ENCODE results near the gene ATRNL1. TPM values are rescaled to one million over a fixed set of nuclear protein-coding genes. Genes with fewer than 3 reads are reported as not detected.

Gene ATRNL1
- total RNA-seq, 2 donors from 2014 or later = 0.37 to 2.9 TPM

DNA sequence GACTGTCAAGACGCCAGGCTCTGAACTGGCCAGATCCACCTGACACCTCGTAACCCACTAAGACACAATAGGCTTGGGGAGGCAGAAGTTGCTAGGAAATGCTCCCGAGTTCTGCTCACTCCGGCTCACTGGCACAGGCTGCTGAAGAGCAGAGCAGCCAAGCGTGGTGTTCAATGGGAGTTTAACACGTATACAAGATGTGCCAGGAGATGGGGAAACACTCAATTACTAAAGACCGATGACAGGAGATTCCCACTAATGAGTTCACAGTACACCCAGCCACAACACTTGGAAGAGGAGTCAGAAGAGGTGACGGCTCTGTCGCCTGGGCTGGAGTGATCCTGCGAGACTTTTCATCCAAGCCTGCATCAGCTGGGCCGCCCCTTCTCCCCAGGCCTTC lies 876.4 kb downstream of the ATRNL1 start:
- H3K9ac ChIP-seq (ENCODE audit: low read depth in 2 of 2, low read length in 2 of 2) = no peak overlapping the region
- H3K4me3 ChIP-seq = no peak overlapping the region
- no peak overlapping the region for H3K27ac ChIP-seq
- H3K36me3 ChIP-seq = no peaks in the 10 kb centered on the region
- H3K27me3 ChIP-seq = no peaks in the 10 kb centered on the region
- intact Hi-C loops (cut with DNase I) = no loop called here
- no peaks in the 10 kb centered on the region for H3K9me3 ChIP-seq
- H3K4me1 ChIP-seq = no peaks in the 10 kb centered on the region
- TF ChIP-seq, protein P1, sequence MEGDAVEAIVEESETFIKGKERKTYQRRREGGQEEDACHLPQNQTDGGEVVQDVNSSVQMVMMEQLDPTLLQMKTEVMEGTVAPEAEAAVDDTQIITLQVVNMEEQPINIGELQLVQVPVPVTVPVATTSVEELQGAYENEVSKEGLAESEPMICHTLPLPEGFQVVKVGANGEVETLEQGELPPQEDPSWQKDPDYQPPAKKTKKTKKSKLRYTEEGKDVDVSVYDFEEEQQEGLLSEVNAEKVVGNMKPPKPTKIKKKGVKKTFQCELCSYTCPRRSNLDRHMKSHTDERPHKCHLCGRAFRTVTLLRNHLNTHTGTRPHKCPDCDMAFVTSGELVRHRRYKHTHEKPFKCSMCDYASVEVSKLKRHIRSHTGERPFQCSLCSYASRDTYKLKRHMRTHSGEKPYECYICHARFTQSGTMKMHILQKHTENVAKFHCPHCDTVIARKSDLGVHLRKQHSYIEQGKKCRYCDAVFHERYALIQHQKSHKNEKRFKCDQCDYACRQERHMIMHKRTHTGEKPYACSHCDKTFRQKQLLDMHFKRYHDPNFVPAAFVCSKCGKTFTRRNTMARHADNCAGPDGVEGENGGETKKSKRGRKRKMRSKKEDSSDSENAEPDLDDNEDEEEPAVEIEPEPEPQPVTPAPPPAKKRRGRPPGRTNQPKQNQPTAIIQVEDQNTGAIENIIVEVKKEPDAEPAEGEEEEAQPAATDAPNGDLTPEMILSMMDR (IDR thresholded peaks at IDR 0.05) = no peak
- DNase-seq = no peak

DNA sequence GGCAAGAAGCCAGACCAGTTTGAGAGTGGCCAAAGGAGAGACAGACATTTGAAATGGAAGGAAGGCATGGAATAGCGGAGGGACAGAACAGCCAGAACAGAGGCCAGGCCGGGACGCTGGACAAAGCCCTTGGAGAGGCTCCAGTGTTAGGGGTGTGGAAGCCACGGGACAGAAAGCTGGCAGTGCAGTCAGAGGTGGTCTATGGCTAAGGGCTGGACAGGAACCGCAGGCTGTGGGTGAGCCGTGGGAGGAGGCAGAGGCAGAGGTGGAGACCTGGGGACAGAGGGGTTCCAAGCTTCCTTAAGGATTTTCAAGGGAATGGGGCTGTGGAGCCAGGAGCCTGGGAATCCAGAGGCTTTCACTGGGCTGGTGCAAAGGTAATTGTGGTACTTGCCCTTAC lies 878.8 kb downstream of the ATRNL1 start:
- no peak overlapping the region for H3K27ac ChIP-seq
- no peaks in the 10 kb centered on the region for H3K4me1 ChIP-seq
- no peaks in the 10 kb centered on the region for H3K9me3 ChIP-seq
- no peaks in the 10 kb centered on the region for H3K27me3 ChIP-seq
- H3K9ac ChIP-seq (ENCODE audit: low read depth in 2 of 2, low read length in 2 of 2) = no peak overlapping the region
- H3K4me3 ChIP-seq = no peak overlapping the region
- intact Hi-C loops (cut with DNase I) = no loop called here
- H3K36me3 ChIP-seq = no peaks in the 10 kb centered on the region
- no peak for DNase-seq
- TF ChIP-seq, protein P1 (IDR thresholded peaks at IDR 0.05) = no peak

DNA sequence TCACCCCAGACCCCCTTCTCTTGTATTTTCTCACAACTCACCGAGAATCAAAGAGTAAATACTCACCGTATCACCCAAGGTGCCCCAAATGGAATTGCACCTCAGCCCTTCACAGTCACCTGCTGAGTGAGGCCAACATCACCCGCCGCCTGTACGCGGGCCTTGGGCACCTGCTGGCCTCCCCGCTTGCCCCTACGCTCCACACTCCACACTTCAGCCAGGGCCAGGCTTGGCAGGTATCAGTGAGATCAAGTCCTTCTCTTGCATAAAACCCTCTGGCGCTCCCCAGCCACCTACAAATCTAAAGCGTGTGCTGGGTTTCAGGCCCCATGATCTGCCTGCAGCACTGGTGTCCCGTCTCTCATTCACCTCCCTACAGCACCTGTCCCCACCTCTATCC lies 879.3 kb downstream of the ATRNL1 start:
- intact Hi-C loops (cut with DNase I) = no loop called here
- no peak overlapping the region for H3K27ac ChIP-seq
- no peaks in the 10 kb centered on the region for H3K27me3 ChIP-seq
- H3K4me1 ChIP-seq = no peaks in the 10 kb centered on the region
- H3K4me3 ChIP-seq = no peak overlapping the region
- no peaks in the 10 kb centered on the region for H3K9me3 ChIP-seq
- no peak for DNase-seq
- H3K36me3 ChIP-seq = no peaks in the 10 kb centered on the region
- no peak overlapping the region for H3K9ac ChIP-seq (ENCODE audit: low read depth in 2 of 2, low read length in 2 of 2)
- TF ChIP-seq, protein P1 (IDR thresholded peaks at IDR 0.05) = no peak

DNA sequence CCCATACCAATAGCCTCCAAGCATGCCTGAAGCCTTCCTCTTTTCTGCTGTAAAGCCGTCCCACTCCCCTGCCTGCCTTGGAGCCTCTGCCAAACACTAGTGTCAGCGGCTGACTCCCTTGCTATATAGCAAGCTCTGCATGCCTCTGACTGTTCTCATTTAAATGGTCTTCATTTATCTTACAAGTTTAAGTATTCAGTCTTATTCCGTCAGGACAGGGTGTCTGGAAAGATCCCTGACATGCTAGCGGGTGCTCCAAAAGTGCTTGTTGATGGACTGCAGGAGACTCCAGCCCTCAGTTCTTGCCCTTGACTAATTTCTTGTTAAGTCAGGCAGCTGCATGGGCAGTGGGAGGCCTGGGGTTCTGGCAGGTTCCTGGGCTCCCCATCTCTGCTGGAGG lies 881.2 kb downstream of the ATRNL1 start:
- TF ChIP-seq, protein P1 (IDR thresholded peaks at IDR 0.05) = no peak
- Histone ChIP-seq H3K36me3 (no peaks in the 10 kb centered on the region), H3K9ac (ENCODE audit: low read depth in 2 of 2, low read length in 2 of 2) (no peak overlapping the region), H3K4me1 (no peaks in the 10 kb centered on the region), H3K4me3 (no peak overlapping the region), H3K27me3 (no peaks in the 10 kb centered on the region), H3K27ac (no peak overlapping the region), H3K9me3 (no peaks in the 10 kb centered on the region)
- intact Hi-C loops (cut with DNase I) = no loop called here
- DNase-seq = no peak

DNA sequence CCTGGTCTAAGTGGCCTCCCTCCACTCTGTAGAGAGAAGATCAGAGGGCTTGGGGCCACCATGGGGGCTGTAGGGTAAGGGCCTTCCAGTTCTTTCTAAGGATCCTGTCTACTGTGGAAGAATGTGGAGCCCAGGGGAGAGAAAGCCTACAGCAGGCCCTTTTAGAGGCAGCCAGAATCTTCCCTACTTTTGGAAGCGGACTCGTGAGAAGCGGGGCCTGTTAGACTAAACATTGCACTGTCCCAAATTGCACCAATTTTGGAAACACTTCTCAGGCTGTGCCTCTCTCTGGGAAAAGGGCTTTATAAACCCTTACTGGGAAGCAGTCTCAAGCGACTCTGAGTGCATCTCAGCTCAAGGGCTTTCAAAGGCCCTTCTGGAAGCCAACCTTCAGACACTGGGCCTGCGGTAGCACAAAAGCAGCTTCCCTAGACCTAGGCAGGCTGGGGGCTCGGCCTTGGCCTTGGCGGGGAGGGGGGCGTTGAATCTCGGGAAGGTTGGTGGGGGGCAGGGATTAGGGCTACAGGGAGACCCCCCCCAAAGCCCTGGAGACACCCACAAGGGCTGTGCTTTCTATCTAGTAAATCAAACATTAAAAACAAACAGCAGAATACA lies 881.8 kb downstream of the ATRNL1 start:
- Histone ChIP-seq H3K9ac (ENCODE audit: low read depth in 2 of 2, low read length in 2 of 2) (no peak overlapping the region), H3K27ac (no peak overlapping the region), H3K27me3 (no peaks in the 10 kb centered on the region), H3K9me3 (no peaks in the 10 kb centered on the region), H3K4me3 (no peak overlapping the region), H3K36me3 (no peaks in the 10 kb centered on the region), H3K4me1 (no peaks in the 10 kb centered on the region)
- DNase-seq = no peak
- TF ChIP-seq, protein P1 (IDR thresholded peaks at IDR 0.05) = no peak
- intact Hi-C loops (cut with DNase I) = no loop called here

Data from colonic mucosa (tissue), 4 donors.